ENCODE data around the gene ZMYM3.

The ZMYM3 gene

GRCh38 chrX:71214152-71214551, 39.8 kb downstream of the ZMYM3 start:
- DNase-seq (ENCODE audit: low spot score): no peak

GRCh38 chrX:71212536-71212935, 41.4 kb downstream of the ZMYM3 start:
- no peak for DNase-seq (ENCODE audit: low spot score)

- DNase-seq (ENCODE audit: low spot score): no peak
These were observed 43.1 kb downstream of the ZMYM3 start for GRCh38 chrX:71210816-71211215.

GRCh38 chrX:71199252-71200008, 54.5 kb downstream of the ZMYM3 start:
- DNase-seq (ENCODE audit: low spot score): no peak

GRCh38 chrX:71198066-71198465, 55.9 kb downstream of the ZMYM3 start:
- no peak for DNase-seq (ENCODE audit: low spot score)

GRCh38 chrX:71195964-71196649, 57.8 kb downstream of the ZMYM3 start:
- no peak for DNase-seq (ENCODE audit: low spot score)

- no peak for DNase-seq (ENCODE audit: low spot score)
These were observed 62.7 kb downstream of the ZMYM3 start for GRCh38 chrX:71191248-71191647.

Data from hematopoietic multipotent progenitor cell treated with erythropoietin and hydrocortisone succinate and interleukin-3 and kit ligand, for 15 days (in vitro differentiated cells).